GM13977 (cell line): ENCODE results near the gene GATAD2A.

ENCODE experiments used
- DNase-seq: peaks from one replicate; pipeline ENCODE4 v3.0.0; 2012; ENCODE audit warnings: low spot score
- CTCF ChIP-seq: IDR thresholded peaks from 2 replicates; pipeline ENCODE4 v1.5.1; 2012; ENCODE audit warnings: mild to moderate bottlenecking, control low read depth; ENCODE audit not compliant: insufficient read depth; ENCODE audit errors: extremely low read depth, missing control alignments
- in situ Hi-C: fragments of 300-500 bp; cut with MboI; formaldehyde crosslinking; loops from one replicate; pipeline ENCODE4 v1.12.0; 2022; ENCODE audit warnings: low sequenced_read_pairs, low pct_unique_long_range_greater_than_20kb, mixed read lengths, inconsistent platforms; ENCODE audit not compliant: unreplicated experiment

The GATAD2A gene

GRCh38 chr19:19526581-19527370, 121.3 kb downstream of the GATAD2A start:
- in situ Hi-C loops, result loop anchor here (10.0 to 25.0 kb wide), 3 partner anchors 118 to 711 kb away; partner anchors contain the start of gene GMIP
- TF ChIP-seq CTCF, result no peak
- peak; percentile 89 for DNase-seq

GRCh38 chr19:19527371-19527656, 121.8 kb downstream of the GATAD2A start:
- TF ChIP-seq CTCF, result no peak
- DNase-seq, result no peak
- in situ Hi-C loops, result loop anchor here (10.0 to 25.0 kb wide), 3 partner anchors 117 to 710 kb away; partner anchors contain the start of gene GMIP

GRCh38 chr19:19527674-19528625, 122.5 kb downstream of the GATAD2A start:
- DNase-seq, result no peak
- no peak for TF ChIP-seq CTCF
- in situ Hi-C loops, result loop anchor here (10.0 to 25.0 kb wide), 3 partner anchors 117 to 709 kb away; partner anchors contain the start of gene GMIP

GRCh38 chr19:19528721-19529490, 123.4 kb downstream of the GATAD2A start, which contains the start of gene YJEFN3:
YJEFN3 (plus strand) TSS chr19:19528911; CDS start chr19:19528933, 22 bp downstream.
- TF ChIP-seq CTCF, result no peak
- no peak for DNase-seq
- in situ Hi-C loops, result loop anchor here (10.0 to 25.0 kb wide), 3 partner anchors 116 to 708 kb away; partner anchors contain the start of gene GMIP

- TF ChIP-seq CTCF, result no peak
- DNase-seq, result no peak
- in situ Hi-C loops, result loop anchor here (10.0 to 25.0 kb wide), 3 partner anchors 115 to 707 kb away; partner anchors contain the start of gene GMIP
Observed at GRCh38 chr19:19529783-19530422, 124.4 kb downstream of the GATAD2A start.

- in situ Hi-C loops, result loop anchor here (25.0 kb wide), 2 partner anchors 432 to 707 kb away; no protein-coding TSS in a partner anchor
- TF ChIP-seq CTCF, result no peak
- DNase-seq, result no peak
Observed at GRCh38 chr19:19530423-19530804, 124.9 kb downstream of the GATAD2A start.
